CD4-positive, alpha-beta T cell treated with Interleukin-2 at 100 ng/mL for 4 hours (primary cell): Measurements from ENCODE around the gene INO80B.

Experiments used
- DNase-seq: peaks from one replicate; pipeline ENCODE4 v3.0.0-alpha.2; 2020; ENCODE audit warnings: low spot score

INO80B gene

GRCh38 chr2:74502147-74502719 lies 47.3 kb downstream of the INO80B start:
- DNase-seq = no peak

- DNase-seq = peak; percentile 55
Observed at GRCh38 chr2:74502720-74503505, 48.0 kb downstream of the INO80B start.

GRCh38 chr2:74503506-74504475 lies 48.9 kb downstream of the INO80B start:
- DNase-seq = no peak

GRCh38 chr2:74504591-74504990 lies 49.7 kb downstream of the INO80B start:
- no peak for DNase-seq

DNA sequence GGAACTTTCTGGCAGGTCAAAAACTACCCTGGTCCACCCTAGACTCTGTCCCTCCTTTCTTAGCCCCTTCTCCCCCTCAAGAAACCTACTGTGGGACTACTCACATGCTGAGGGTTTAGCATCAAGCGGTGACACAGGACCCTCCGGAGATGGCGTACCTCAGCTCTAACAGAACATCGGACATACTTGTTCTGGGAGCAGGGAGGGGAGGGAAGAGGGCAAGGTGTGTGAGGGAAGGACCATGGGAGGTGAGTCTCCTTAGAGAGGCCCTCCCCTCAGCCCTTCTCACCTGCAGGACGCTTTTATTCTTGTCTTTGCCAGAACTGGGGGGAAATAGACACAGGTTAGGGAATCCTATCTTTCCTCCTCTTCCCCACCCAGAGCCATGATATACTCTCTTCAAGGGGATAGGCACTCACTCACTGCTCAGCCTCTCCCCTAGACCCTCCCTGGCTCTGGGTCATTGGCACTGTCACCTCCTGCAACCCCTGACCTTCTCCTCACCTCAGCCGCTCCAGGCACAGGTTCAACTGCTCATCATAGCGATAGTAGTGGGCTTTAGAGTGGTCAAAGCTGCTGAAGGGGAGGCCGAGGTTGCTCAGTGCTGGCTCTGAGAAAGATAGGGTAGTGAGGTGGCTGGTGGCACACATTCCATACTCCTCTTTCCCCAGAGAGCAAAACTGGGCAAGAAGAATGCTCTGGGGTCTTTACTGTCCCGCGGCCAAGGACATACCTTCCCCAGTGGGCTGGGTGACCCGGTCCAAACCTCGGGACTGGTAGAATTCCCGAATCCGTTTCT lies 50.8 kb downstream of the INO80B start:
- DNase-seq = no peak

DNA sequence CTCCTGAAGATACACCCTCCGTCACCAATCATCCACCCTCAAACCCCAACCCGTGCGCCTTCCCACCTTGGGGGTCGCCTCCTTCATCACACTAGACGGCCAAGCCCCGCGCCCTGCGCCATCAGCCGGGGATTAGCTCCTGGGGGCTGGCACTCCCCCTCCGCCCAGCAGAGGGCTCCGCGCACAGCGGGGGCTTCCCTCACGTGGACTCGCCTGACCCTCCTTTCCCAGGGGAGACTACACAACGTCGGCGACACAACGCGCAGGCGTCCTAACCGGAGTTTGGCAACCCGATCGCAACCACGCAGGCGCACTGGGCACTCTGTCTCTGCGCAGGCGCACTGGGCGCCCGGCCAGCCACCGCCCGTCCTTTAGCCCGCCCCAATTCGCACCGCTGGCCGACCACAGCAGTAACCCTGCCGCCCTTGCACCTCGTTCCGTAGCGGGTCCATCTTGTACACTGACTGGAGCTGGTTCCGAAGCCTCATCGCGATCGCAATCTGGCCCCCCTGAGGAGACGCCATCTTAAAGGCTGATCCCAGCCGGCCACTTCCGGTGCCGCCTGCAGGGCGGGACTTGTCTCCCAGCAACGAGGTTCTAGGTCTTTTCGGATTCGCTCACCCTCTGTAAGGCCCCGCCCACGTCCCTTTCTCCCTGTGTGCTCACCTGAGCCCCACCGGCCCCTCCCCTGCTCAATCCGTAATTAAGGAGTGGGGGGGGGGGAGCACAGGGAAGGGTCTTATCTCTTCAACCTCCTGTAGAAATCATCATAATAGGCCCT lies 52.4 kb downstream of the INO80B start, which contains the start of gene PCGF1:
PCGF1 (minus strand) TSS at position 551 of the 781 bp plus-strand sequence; CDS start at position 524, 27 bp downstream.
- DNase-seq = peak; percentile 98
